ENCODE measurements around the gene CDIP1.
A peak's percentile ranks its signal among the peaks of the same experiment; 100 is the strongest.
"Not testable (repeated sequence)": the region's sequence is repeated elsewhere in the genome, so short reads cannot be mapped to it uniquely, and the experiment has no call there.

The CDIP1 gene

DNA sequence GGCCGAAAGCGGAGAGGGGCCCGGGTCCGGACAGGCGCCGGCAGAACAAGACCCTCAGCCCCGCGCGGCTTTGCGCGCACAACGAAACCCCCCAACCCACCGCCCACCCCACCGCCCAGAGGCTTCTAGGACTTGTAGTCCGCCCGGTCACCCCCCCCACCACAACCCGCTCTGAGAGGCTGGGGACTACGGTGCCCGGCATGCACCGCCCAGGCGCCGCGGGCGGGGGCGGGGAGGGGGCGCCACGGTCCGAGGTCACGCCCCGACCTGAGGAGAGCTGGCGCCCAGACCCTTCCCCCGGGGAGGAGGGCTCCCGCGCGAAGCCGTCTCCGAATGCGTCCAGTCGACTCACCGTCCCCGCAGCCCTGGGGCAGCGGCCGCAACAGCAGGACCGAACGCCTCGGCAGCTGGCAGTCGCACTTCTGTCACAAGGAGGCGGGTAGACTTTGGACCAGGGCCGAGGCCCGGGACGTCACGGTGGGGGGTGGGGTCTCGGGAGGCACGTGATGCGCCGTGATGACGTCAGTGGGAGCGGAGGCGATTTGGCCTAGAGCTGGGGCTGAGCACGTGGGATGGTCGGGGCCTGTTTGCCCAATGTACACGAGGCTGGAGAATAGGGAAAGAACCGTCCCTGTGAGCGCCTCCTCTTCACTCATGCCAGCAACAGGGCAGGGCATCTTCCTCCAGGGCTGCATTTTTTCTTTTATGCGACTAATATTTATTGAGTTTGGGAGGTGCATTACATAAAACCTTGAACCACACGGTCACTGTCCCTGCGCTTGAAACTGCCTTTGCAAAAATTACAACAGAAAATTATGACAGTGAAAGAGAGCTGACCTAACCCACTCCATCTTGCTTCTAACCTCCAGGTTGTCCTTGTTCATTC is at the start of gene CDIP1:
CDIP1 (minus strand) TSS at position 424 of the 886 bp plus-strand sequence. CDS start 24,643 bp downstream, outside the sequence.
- H3K36me3 ChIP-seq (ENCODE audit: control insufficient read depth, insufficient read depth, low read length) = no peaks in the 10 kb centered on the region
- no peaks in the 10 kb centered on the region for H3K9me3 ChIP-seq (ENCODE audit: control insufficient read depth, low read length)
- H3K27me3 ChIP-seq (ENCODE audit: control insufficient read depth, insufficient read depth, low read length) = peaks cover 9% of the 10 kb centered on the region
- peak within 1 kb of the TSS; percentile 66 for H3K9ac ChIP-seq (ENCODE audit: low read length)
- peaks cover 7% of the 10 kb centered on the region for H3K4me1 ChIP-seq (ENCODE audit: control insufficient read depth, insufficient read depth, low read length)
- H3K4me3 ChIP-seq (ENCODE audit: low read length) = peak within 1 kb of the TSS; percentile 47

DNA sequence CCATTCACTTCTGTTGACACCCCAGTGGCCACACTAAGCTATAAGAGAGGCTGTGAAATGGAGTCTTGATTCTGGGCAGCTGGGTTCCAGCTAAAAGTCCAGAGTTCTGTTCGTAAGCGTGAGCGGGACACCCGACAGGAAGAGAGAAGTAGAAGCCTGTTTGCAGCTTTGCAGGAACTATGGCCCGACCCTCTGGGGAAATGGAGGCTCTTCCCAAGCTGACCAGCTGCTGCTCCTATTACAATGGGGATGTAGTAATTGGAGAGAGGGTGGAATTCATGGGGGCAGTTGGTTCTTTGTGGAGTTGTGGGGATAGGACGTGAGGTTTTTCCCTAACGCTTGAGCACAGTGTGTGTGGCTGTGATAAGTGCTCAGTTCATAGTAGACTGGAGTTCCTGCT is 47.7 kb upstream of the CDIP1 start:
- Histone ChIP-seq H3K36me3 (ENCODE audit: control insufficient read depth, insufficient read depth, low read length) (no peaks in the 10 kb centered on the region), H3K4me3 (ENCODE audit: low read length) (no peak overlapping the region)

GRCh38 chr16:4583906-4584305 is 45.3 kb upstream of the CDIP1 start:
- H3K36me3 ChIP-seq (ENCODE audit: control insufficient read depth, insufficient read depth, low read length) = no peaks in the 10 kb centered on the region
- H3K27me3 ChIP-seq (ENCODE audit: control insufficient read depth, insufficient read depth, low read length) = peaks cover 4% of the 10 kb centered on the region
- H3K4me3 ChIP-seq (ENCODE audit: low read length) = no peak overlapping the region
- no peaks in the 10 kb centered on the region for H3K4me1 ChIP-seq (ENCODE audit: control insufficient read depth, insufficient read depth, low read length)
- no peak overlapping the region for H3K9ac ChIP-seq (ENCODE audit: low read length)
- H3K9me3 ChIP-seq (ENCODE audit: control insufficient read depth, low read length) = peaks cover 7% of the 10 kb centered on the region

More for the DNA sequence above, 47.7 kb upstream of the CDIP1 start:
- Histone ChIP-seq H3K4me1 (ENCODE audit: control insufficient read depth, insufficient read depth, low read length) (no peaks in the 10 kb centered on the region), H3K9me3 (ENCODE audit: control insufficient read depth, low read length) (peaks cover 7% of the 10 kb centered on the region), H3K27me3 (ENCODE audit: control insufficient read depth, insufficient read depth, low read length) (peaks cover 4% of the 10 kb centered on the region), H3K9ac (ENCODE audit: low read length) (no peak overlapping the region)

DNA sequence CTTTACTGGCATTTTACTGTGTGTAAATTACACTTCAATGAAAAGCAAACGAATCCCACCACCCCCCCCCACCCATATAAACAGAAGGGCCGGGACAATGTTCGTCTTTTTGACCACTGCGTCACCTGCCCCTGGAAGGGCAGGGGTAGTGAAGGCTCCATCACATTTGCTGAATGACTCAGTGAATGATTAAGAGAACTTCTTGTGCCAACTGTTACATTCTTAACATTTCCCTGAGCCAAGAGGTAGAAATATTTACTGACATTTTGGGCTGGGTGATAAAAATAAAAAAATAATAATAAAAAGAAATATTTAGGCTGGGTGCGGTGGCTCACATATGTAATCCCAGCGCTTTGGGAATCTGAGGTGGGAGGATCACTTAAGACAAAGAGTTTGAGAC is 41.7 kb upstream of the CDIP1 start:
- Histone ChIP-seq H3K36me3 (ENCODE audit: control insufficient read depth, insufficient read depth, low read length) (no peaks in the 10 kb centered on the region), H3K4me3 (ENCODE audit: low read length) (no peak overlapping the region), H3K9me3 (ENCODE audit: control insufficient read depth, low read length) (no peaks in the 10 kb centered on the region), H3K9ac (ENCODE audit: low read length) (no peak overlapping the region), H3K27me3 (ENCODE audit: control insufficient read depth, insufficient read depth, low read length) (no peaks in the 10 kb centered on the region), H3K4me1 (ENCODE audit: control insufficient read depth, insufficient read depth, low read length) (no peaks in the 10 kb centered on the region)

DNA sequence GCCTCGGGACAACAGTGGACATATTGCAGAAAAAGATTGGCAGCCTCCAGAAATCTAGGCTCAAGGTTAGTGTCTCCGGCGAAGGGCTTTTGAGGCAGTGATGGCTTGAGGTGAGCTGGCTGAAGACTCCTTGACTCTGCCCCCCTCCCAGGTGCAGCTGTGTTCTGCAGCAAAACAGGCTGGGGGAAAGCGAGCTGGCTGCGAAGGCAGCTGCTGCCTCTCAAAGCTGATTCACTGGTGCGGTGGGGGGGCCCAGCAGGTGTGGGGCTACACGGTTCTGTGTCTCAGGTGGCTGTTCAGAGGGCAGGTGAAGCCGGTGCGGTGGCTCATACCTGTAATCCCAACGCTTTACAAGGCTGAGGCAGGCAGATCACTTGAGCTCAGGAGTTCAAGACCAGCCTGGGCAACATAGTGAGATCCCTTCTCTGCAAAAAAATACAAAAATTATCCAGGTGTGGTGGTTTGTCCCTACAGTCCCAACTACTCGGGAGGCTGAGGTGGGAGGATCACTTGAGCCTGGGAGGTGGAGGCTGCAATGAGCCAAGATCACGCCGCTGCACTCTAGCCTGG is 40.5 kb upstream of the CDIP1 start:
- H3K9ac ChIP-seq (ENCODE audit: low read length) = no peak overlapping the region
- no peaks in the 10 kb centered on the region for H3K9me3 ChIP-seq (ENCODE audit: control insufficient read depth, low read length)
- no peaks in the 10 kb centered on the region for H3K4me1 ChIP-seq (ENCODE audit: control insufficient read depth, insufficient read depth, low read length)
- no peak overlapping the region for H3K4me3 ChIP-seq (ENCODE audit: low read length)
- H3K27me3 ChIP-seq (ENCODE audit: control insufficient read depth, insufficient read depth, low read length) = no peaks in the 10 kb centered on the region
- no peaks in the 10 kb centered on the region for H3K36me3 ChIP-seq (ENCODE audit: control insufficient read depth, insufficient read depth, low read length)

GRCh38 chr16:4576008-4576407 is 37.4 kb upstream of the CDIP1 start:
- Histone ChIP-seq H3K4me1 (ENCODE audit: control insufficient read depth, insufficient read depth, low read length) (no peaks in the 10 kb centered on the region), H3K9me3 (ENCODE audit: control insufficient read depth, low read length) (no peaks in the 10 kb centered on the region), H3K4me3 (ENCODE audit: low read length) (no peak overlapping the region), H3K27me3 (ENCODE audit: control insufficient read depth, insufficient read depth, low read length) (no peaks in the 10 kb centered on the region), H3K9ac (ENCODE audit: low read length) (no peak overlapping the region), H3K36me3 (ENCODE audit: control insufficient read depth, insufficient read depth, low read length) (no peaks in the 10 kb centered on the region)

DNA sequence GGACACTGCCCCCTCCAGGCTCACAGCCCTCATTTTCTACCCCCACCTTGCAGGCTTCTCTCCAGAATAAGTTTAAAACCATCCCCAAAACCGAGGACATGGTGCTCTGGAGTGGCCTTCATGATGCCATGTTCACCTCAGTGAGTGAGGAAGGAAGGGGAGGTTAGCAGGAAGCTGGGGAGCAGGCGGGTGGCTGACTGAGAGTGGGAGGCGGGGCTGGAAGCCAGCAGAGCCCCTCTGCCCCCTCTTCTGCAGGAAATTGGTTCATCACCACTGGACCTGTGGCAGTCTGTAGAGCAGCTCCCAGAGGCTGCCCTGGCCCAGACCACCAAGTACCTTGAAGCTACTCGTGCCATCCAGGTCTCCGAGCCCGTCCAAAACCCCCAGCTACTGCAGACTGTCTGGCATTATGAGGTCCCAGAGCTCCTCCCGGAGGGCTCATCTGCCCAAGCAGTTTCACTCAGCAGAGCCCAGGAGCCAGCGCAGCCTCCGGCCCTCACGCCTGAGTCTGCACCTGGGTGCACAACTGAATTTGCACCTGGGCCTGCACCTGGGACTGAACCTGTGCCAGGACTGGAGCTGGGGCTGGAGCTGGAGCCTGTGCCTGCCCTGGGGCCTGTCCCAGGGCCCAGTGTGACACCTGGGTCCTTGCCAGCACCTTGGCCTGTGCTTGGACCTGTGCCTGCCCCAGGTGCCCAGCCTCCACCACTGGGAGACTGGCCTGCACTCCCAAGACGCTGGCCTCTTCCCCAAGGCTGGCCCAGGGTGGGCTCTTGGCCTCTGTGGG is 36.5 kb upstream of the CDIP1 start:
- Histone ChIP-seq H3K4me1 (ENCODE audit: control insufficient read depth, insufficient read depth, low read length) (no peaks in the 10 kb centered on the region), H3K36me3 (ENCODE audit: control insufficient read depth, insufficient read depth, low read length) (no peaks in the 10 kb centered on the region), H3K9ac (ENCODE audit: low read length) (no peak overlapping the region), H3K27me3 (ENCODE audit: control insufficient read depth, insufficient read depth, low read length) (no peaks in the 10 kb centered on the region), H3K4me3 (ENCODE audit: low read length) (no peak overlapping the region), H3K9me3 (ENCODE audit: control insufficient read depth, low read length) (no peaks in the 10 kb centered on the region)

- H3K9me3 ChIP-seq (ENCODE audit: control insufficient read depth, low read length); H3K36me3 ChIP-seq (ENCODE audit: control insufficient read depth, insufficient read depth, low read length); H3K4me1 ChIP-seq (ENCODE audit: control insufficient read depth, insufficient read depth, low read length); H3K27me3 ChIP-seq (ENCODE audit: control insufficient read depth, insufficient read depth, low read length); H3K4me3 ChIP-seq (ENCODE audit: low read length); H3K9ac ChIP-seq (ENCODE audit: low read length): not testable (repeated sequence)
Observed at GRCh38 chr16:4573926-4574325, 35.4 kb upstream of the CDIP1 start.

DNA sequence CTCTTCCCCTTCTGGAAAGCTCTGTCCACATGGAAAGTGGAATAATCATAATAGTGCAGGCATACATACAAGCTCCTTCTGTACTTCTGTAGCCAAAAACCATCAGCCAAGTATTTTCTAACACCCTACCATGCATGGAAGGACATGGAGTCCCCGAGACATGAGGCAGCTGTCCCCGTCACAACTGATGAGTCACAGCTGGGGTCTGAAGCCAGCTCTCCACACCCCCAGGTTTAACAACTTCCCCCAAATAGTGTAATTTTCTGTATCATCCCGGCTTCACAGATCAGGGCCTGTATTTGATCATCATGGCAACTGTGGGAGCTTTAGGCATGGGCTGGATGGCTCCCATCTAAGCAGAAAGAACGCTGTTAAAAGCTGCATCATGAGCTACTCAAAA is 34.1 kb upstream of the CDIP1 start:
- Histone ChIP-seq H3K9ac (ENCODE audit: low read length) (no peak overlapping the region), H3K36me3 (ENCODE audit: control insufficient read depth, insufficient read depth, low read length) (no peaks in the 10 kb centered on the region), H3K9me3 (ENCODE audit: control insufficient read depth, low read length) (no peaks in the 10 kb centered on the region), H3K4me3 (ENCODE audit: low read length) (no peak overlapping the region), H3K4me1 (ENCODE audit: control insufficient read depth, insufficient read depth, low read length) (no peaks in the 10 kb centered on the region), H3K27me3 (ENCODE audit: control insufficient read depth, insufficient read depth, low read length) (no peaks in the 10 kb centered on the region)

DNA sequence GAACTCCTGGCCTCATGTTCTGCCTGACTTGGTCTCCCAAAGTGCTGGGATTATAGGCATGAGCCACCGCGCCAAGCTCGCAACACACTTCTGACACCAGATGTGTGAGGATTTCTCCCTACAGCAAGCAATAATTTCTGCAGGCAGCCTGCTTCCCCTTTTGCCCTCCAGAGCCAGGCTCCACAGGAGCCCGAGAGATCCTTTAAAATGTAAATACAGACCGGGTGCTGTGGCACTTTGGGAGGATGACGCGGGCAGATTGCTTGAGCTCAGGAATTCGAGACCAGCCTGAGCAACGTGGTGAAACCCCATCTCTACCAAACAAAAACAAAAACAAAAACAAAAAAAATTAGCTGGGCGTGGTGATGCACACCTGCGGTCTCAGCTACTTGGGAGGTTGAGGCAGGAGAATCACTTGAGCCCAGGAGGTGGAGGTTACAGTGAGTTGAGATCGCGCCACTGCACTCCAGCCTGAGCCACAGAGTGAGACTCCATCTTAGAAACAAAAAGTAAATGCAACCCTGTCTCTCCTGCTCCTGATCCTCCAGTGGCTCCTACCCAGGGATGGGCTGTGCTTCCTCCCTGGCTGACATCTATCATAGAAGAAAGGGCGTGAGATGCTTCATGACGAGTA is 32.2 kb upstream of the CDIP1 start:
- Histone ChIP-seq H3K4me1 (ENCODE audit: control insufficient read depth, insufficient read depth, low read length) (no peaks in the 10 kb centered on the region), H3K9me3 (ENCODE audit: control insufficient read depth, low read length) (no peaks in the 10 kb centered on the region), H3K36me3 (ENCODE audit: control insufficient read depth, insufficient read depth, low read length) (no peaks in the 10 kb centered on the region), H3K27me3 (ENCODE audit: control insufficient read depth, insufficient read depth, low read length) (no peaks in the 10 kb centered on the region), H3K9ac (ENCODE audit: low read length) (no peak overlapping the region), H3K4me3 (ENCODE audit: low read length) (no peak overlapping the region)

- H3K27me3 ChIP-seq (ENCODE audit: control insufficient read depth, insufficient read depth, low read length) = no peaks in the 10 kb centered on the region
- H3K4me1 ChIP-seq (ENCODE audit: control insufficient read depth, insufficient read depth, low read length) = no peaks in the 10 kb centered on the region
- no peaks in the 10 kb centered on the region for H3K9me3 ChIP-seq (ENCODE audit: control insufficient read depth, low read length)
- no peaks in the 10 kb centered on the region for H3K36me3 ChIP-seq (ENCODE audit: control insufficient read depth, insufficient read depth, low read length)
- H3K4me3 ChIP-seq (ENCODE audit: low read length) = no peak overlapping the region
- no peak overlapping the region for H3K9ac ChIP-seq (ENCODE audit: low read length)
Observed at GRCh38 chr16:4570086-4570485, 31.5 kb upstream of the CDIP1 start.

DNA sequence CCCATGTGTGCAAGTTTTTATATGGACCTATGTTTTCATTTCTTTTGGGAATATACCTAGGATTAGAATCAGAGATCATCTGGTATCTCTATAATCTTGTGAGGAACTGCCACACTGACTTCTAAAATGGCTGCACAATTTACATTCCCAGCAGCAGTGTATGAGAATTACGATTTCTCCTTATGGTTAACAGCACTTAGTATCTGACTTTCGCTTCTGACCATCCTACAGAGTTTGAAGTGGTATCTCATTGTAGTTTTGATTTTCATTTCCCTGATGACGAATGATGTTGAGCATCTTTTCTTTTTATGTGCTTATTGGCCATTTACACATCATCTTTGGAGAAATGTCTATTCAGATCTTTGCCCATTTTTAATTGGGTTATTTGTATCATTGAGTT is 27.6 kb upstream of the CDIP1 start:
- Histone ChIP-seq H3K36me3 (ENCODE audit: control insufficient read depth, insufficient read depth, low read length) (no peaks in the 10 kb centered on the region), H3K4me1 (ENCODE audit: control insufficient read depth, insufficient read depth, low read length) (no peaks in the 10 kb centered on the region), H3K4me3 (ENCODE audit: low read length) (no peak overlapping the region), H3K9ac (ENCODE audit: low read length) (no peak overlapping the region), H3K9me3 (ENCODE audit: control insufficient read depth, low read length) (no peaks in the 10 kb centered on the region), H3K27me3 (ENCODE audit: control insufficient read depth, insufficient read depth, low read length) (no peaks in the 10 kb centered on the region)
